ENCODE results near the gene C19orf18. TPM values are rescaled to one million over a fixed set of nuclear protein-coding genes. Genes with fewer than 3 reads are reported as not detected.

C19orf18 gene
- 0.43 TPM in 1 of 2 replicates, not detected in the other for total RNA-seq (2021)
- percentile 43 among the genes with signal in this experiment for Bru-seq, nascent RNA
- percentile 44 among the genes with signal in this experiment for BruChase-seq, experiment 1, labeled RNA remaining after a 2-hour chase
- BruChase-seq, experiment 2, labeled RNA remaining after a 6-hour chase: percentile 53 among the genes with signal in this experiment
- long read RNA-seq: 0 reads

- Histone ChIP-seq H3K4me3 (ENCODE audit: low read depth, low read length, poor library complexity, severe bottlenecking) (no peak within 1 kb of the TSS), H3K27me3 (replicated peaks; ENCODE audit: insufficient read depth, low read depth, low read length, poor library complexity) (no peaks in the 10 kb centered on the region), H3K9me3 (ENCODE audit: low read depth, low read length, poor library complexity, severe bottlenecking) (peaks cover 70% of the 10 kb centered on the region), H3K27ac (ENCODE audit: low read depth, low read length, poor library complexity, severe bottlenecking) (no peak within 1 kb of the TSS), H3K4me1 (ENCODE audit: insufficient read depth, low read length, poor library complexity, severe bottlenecking) (no peaks in the 10 kb centered on the region), H3K36me3 (ENCODE audit: insufficient read depth, low read length, poor library complexity, severe bottlenecking) (peaks cover 21% of the 10 kb centered on the region)
- ChIA-PET POLR2A (ENCODE audit: low non-redundant PET) (no interaction called here), CTCF (no interaction called here)
- intact Hi-C loops (cut with micrococcal nuclease; ENCODE audit: unreplicated experiment): no loop called here
- no TSS peak for BruUV-seq (replicated peaks)
- no peak for DNase-seq (ENCODE audit: low spot score)
- TF ChIP-seq EZH2 (IDR thresholded peaks at IDR 0.05; ENCODE audit: borderline replicate concordance, low read depth, low read length, poor library complexity, severe bottlenecking): no peak
- no peak for TF ChIP-seq CTCF (conservative IDR thresholded peaks at IDR 0.05; ENCODE audit: low read depth, low read length)
Observed at GRCh38 chr19:57974434-57974833, at the start of gene C19orf18. Gene C19orf18 (minus strand): TSS chr19:57974534. CDS start chr19:57974432, 102 bp downstream.

- no TSS peak for BruUV-seq (replicated peaks)
- intact Hi-C loops (cut with micrococcal nuclease; ENCODE audit: unreplicated experiment): loop anchor here (2.0 kb wide), 1 partner anchor 133 kb away; no protein-coding TSS in a partner anchor
- Histone ChIP-seq H3K4me3 (ENCODE audit: low read depth, low read length, poor library complexity, severe bottlenecking) (no peak overlapping the region), H3K9me3 (ENCODE audit: low read depth, low read length, poor library complexity, severe bottlenecking) (peaks cover 5% of the 10 kb centered on the region), H3K36me3 (ENCODE audit: insufficient read depth, low read length, poor library complexity, severe bottlenecking) (no peaks in the 10 kb centered on the region), H3K27ac (ENCODE audit: low read depth, low read length, poor library complexity, severe bottlenecking) (no peak overlapping the region), H3K27me3 (replicated peaks; ENCODE audit: insufficient read depth, low read depth, low read length, poor library complexity) (no peaks in the 10 kb centered on the region), H3K4me1 (ENCODE audit: insufficient read depth, low read length, poor library complexity, severe bottlenecking) (no peaks in the 10 kb centered on the region)
- ChIA-PET CTCF (interaction anchor here (0.6 kb wide), 1 partner anchor 133 kb away, joined by 3 read pairs; no protein-coding TSS in a partner anchor), POLR2A (ENCODE audit: low non-redundant PET) (interaction anchor here (1.0 kb wide), 1 partner anchor 128 kb away, joined by 3 read pairs; the partner anchor contains the start of gene ZNF329)
- no peak for DNase-seq (ENCODE audit: low spot score)
- TF ChIP-seq EZH2 (IDR thresholded peaks at IDR 0.05; ENCODE audit: borderline replicate concordance, low read depth, low read length, poor library complexity, severe bottlenecking): no peak
- no peak for TF ChIP-seq CTCF (conservative IDR thresholded peaks at IDR 0.05; ENCODE audit: low read depth, low read length)
Observed at GRCh38 chr19:58022283-58022660, 47.9 kb upstream of the C19orf18 start.

- peak; percentile 69 for DNase-seq (ENCODE audit: low spot score)
- H3K4me3 ChIP-seq (ENCODE audit: low read depth, low read length, poor library complexity, severe bottlenecking): no peak overlapping the region
- intact Hi-C loops (cut with micrococcal nuclease; ENCODE audit: unreplicated experiment): loop anchor here (2.0 kb wide), 1 partner anchor 133 kb away; no protein-coding TSS in a partner anchor
- BruUV-seq (replicated peaks): no TSS peak
- H3K27ac ChIP-seq (ENCODE audit: low read depth, low read length, poor library complexity, severe bottlenecking): no peak overlapping the region
- no peaks in the 10 kb centered on the region for H3K27me3 ChIP-seq (replicated peaks; ENCODE audit: insufficient read depth, low read depth, low read length, poor library complexity)
- peaks cover 5% of the 10 kb centered on the region for H3K9me3 ChIP-seq (ENCODE audit: low read depth, low read length, poor library complexity, severe bottlenecking)
- no peaks in the 10 kb centered on the region for H3K36me3 ChIP-seq (ENCODE audit: insufficient read depth, low read length, poor library complexity, severe bottlenecking)
- no peaks in the 10 kb centered on the region for H3K4me1 ChIP-seq (ENCODE audit: insufficient read depth, low read length, poor library complexity, severe bottlenecking)
- ChIA-PET POLR2A (ENCODE audit: low non-redundant PET) (interaction anchor here (1.0 kb wide), 1 partner anchor 129 kb away, joined by 3 read pairs; the partner anchor contains the start of gene ZNF329), CTCF (interaction anchor here (0.6 kb wide), 1 partner anchor 134 kb away, joined by 3 read pairs; no protein-coding TSS in a partner anchor)
- TF ChIP-seq EZH2 (IDR thresholded peaks at IDR 0.05; ENCODE audit: borderline replicate concordance, low read depth, low read length, poor library complexity, severe bottlenecking) (no peak), CTCF (conservative IDR thresholded peaks at IDR 0.05; ENCODE audit: low read depth, low read length) (peak; percentile 66)
Observed at GRCh38 chr19:58021541-58022282, 47.4 kb upstream of the C19orf18 start.

All from A673 (cell line).